B cell (primary cell): ENCODE results near the gene MYO1E. TPM values are rescaled to one million over a fixed set of nuclear protein-coding genes. Genes with fewer than 3 reads are reported as not detected.

ENCODE experiments used
- ATAC-seq: fragments of 200-7000 bp; cut with Tn5 transposase; one replicate; pipeline ENCODE4 v1.10.0; 2021; ENCODE audit warnings: low read depth, mild to moderate bottlenecking, moderate number of reproducible peaks, moderate library complexity
- CTCF ChIA-PET: fragments of 350-600 bp; sonication (Branson Sonifier 250); formaldehyde crosslinking; loops from one replicate; lab custom pipeline; 2021; ENCODE audit warnings: antibody characterized with exemption, inconsistent platforms; lab: Charles Lee
- POLR2A ChIA-PET: fragments of 350-600 bp; sonication (Branson Sonifier 250); formaldehyde crosslinking; loops from one replicate; lab custom pipeline; 2021; ENCODE audit warnings: antibody characterized with exemption; lab: Charles Lee
- DNase-seq: peaks from one replicate; pipeline ENCODE4 v3.0.0; 2013
- H2AFZ ChIP-seq: 2 replicates; pipeline ENCODE4 v1.6.1; 2012; ENCODE audit warnings: mild to moderate bottlenecking, low read depth, low read length; ENCODE audit not compliant: insufficient read depth, poor library complexity, severe bottlenecking
- H3K27ac ChIP-seq, 2 donors: 1 replicate in 1 of 2; 2 replicates in 1 of 2; pipeline ENCODE4 v1.5.1; 2012 to 2013; ENCODE audit warnings: low read length in 2 of 2, mild to moderate bottlenecking in 2 of 2, moderate library complexity in 1 of 2
- H3K27me3 ChIP-seq, 4 experiments: fragments of 200-600 bp in 1 of 4; sonication (generic) in 1 of 4; replicated peaks in 1 of 4; 1 replicate in 2 of 4; 2 replicates in 2 of 4; pipeline versions ENCODE4 v1.6.1 to v1.7.0; 2013 to 2016; ENCODE audit warnings: low read length in 3 of 4, mild to moderate bottlenecking in 2 of 4, mixed read lengths in 1 of 4, moderate library complexity in 1 of 4; ENCODE audit not compliant: insufficient read depth in 4 of 4, control insufficient read depth in 3 of 4; ENCODE audit errors: control extremely low read depth in 1 of 4
- H3K36me3 ChIP-seq, 2 experiments: replicated peaks in 1 of 2; 1 replicate in 1 of 2; 2 replicates in 1 of 2; pipeline versions ENCODE4 v1.6.1 to v1.7.1; 2013; ENCODE audit warnings: low read length in 1 of 2; ENCODE audit not compliant: insufficient read depth in 2 of 2, control insufficient read depth in 1 of 2; ENCODE audit errors: control extremely low read depth in 1 of 2, extremely low read depth in 1 of 2
- H3K4me1 ChIP-seq, 2 donors: fragments of 200-600 bp in 1 of 2; sonication (generic) in 1 of 2; 1 replicate in 1 of 2; 2 replicates in 1 of 2; pipeline versions ENCODE4 v1.5.1 to v1.6.1; 2013 to 2017; ENCODE audit warnings: low read length in 2 of 2; ENCODE audit not compliant: control insufficient read depth in 2 of 2, insufficient read depth in 2 of 2
- H3K4me2 ChIP-seq: replicated peaks from 2 replicates; pipeline ENCODE3; 2012; ENCODE audit warnings: mild to moderate bottlenecking, low read depth, low read length; ENCODE audit not compliant: poor library complexity, severe bottlenecking
- H3K4me3 ChIP-seq, 5 experiments: fragments of 200-600 bp in 1 of 5; sonication (generic) in 1 of 5; 1 replicate in 3 of 5; 2 replicates in 2 of 5; pipeline versions ENCODE4 v1.5.1 to v1.7.0; 2011 to 2016; ENCODE audit warnings: low read length in 4 of 5, mild to moderate bottlenecking in 4 of 5, low read depth in 2 of 5, control low read depth in 1 of 5, moderate library complexity in 1 of 5; ENCODE audit not compliant: insufficient read depth in 1 of 5; ENCODE audit errors: control extremely low read depth in 1 of 5, extremely low read depth in 1 of 5
- H3K79me2 ChIP-seq: fragments of 200-600 bp; sonication (generic); one replicate; pipeline ENCODE4 v1.6.0; 2016; ENCODE audit warnings: low read length; ENCODE audit not compliant: control insufficient read depth, insufficient read depth
- H3K9ac ChIP-seq: fragments of 200-600 bp; sonication (generic); 2 replicates; pipeline ENCODE4 v1.6.1; 2017; ENCODE audit warnings: mild to moderate bottlenecking, low read length, moderate library complexity
- H3K9me3 ChIP-seq, 3 donors: one replicate each; pipeline versions ENCODE4 v1.6.1 to v1.7.1; 2013; ENCODE audit warnings: low read length in 2 of 3; ENCODE audit not compliant: control insufficient read depth in 2 of 3, insufficient read depth in 1 of 3; ENCODE audit errors: control extremely low read depth in 1 of 3
- H4K20me1 ChIP-seq: 2 replicates; pipeline ENCODE4 v1.6.0; 2012; ENCODE audit warnings: mild to moderate bottlenecking, low read length; ENCODE audit not compliant: insufficient read depth, control insufficient read depth, poor library complexity, severe bottlenecking
- H3K27ac Mint-ChIP-seq: one replicate; pipeline ENCODE4 v1.8.0; 2021; ENCODE audit warnings: mixed read lengths
- H3K27me3 Mint-ChIP-seq: one replicate; pipeline ENCODE4 v1.8.0; 2021; ENCODE audit warnings: mixed read lengths
- H3K4me1 Mint-ChIP-seq: one replicate; pipeline ENCODE4 v1.8.0; 2021; ENCODE audit warnings: mixed read lengths
- H3K4me3 Mint-ChIP-seq: one replicate; pipeline ENCODE4 v1.8.0; 2021; ENCODE audit warnings: mixed read lengths
- H3K9me3 Mint-ChIP-seq: one replicate; pipeline ENCODE4 v1.8.0; 2022; ENCODE audit warnings: mixed read lengths; ENCODE audit not compliant: insufficient read depth
- CTCF ChIP-seq: fragments of 200-600 bp; IDR thresholded peaks from one replicate; pipeline ENCODE4 v1.8.0; 2022; ENCODE audit warnings: antibody characterized with exemption, mild to moderate bottlenecking
- EZH2 ChIP-seq: IDR thresholded peaks from 2 replicates; pipeline ENCODE4 v1.6.1; 2012; ENCODE audit warnings: borderline replicate concordance, low read depth, mild to moderate bottlenecking, moderate library complexity, low read length; ENCODE audit not compliant: insufficient read depth, poor library complexity, severe bottlenecking
- WGBS: methylation state at CpG from one replicate; pipeline ENCODE4 v1.1.5; 2013; ENCODE audit warnings: missing lambda C conversion rate; ENCODE audit not compliant: insufficient coverage; 5-methylcytosine and 5-hydroxymethylcytosine counted together
- intact Hi-C: fragments of 100-400 bp; cut with micrococcal nuclease; formaldehyde crosslinking; loops from one replicate; pipeline ENCODE4 v1.10.0; 2022
- polyA plus RNA-seq: library from polyadenylated mRNA; depleted of rRNA; stranded (reverse); fragments of >200 nt; gene quantifications from 2 replicates; pipeline ENCODE4 v1.2.3, GENCODE V29; 2012
- total RNA-seq, 2 donors: library from RNA; stranded (reverse); fragments of 120-200 nt in 1 of 2; gene quantifications; 1 replicate in 1 of 2; 2 replicates in 1 of 2; pipeline versions ENCODE4 v1.2.3 to v1.2.4, GENCODE V29; 2013 to 2022

Gene MYO1E
- total and polyA plus RNA-seq, 2 donors (not counting 1 experiment from before 2014, with no cell fraction given) = 11.9 to 100.0 TPM

GRCh38 chr15:59385171-59385570 lies 12.5 kb upstream of the MYO1E start:
- ChIA-PET POLR2A (no interaction called here), CTCF (interaction anchor here (1.3 to 1.4 kb wide), 2 partner anchors 22 to 138 kb away, joined by 3 to 4 read pairs; no protein-coding TSS in a partner anchor)

GRCh38 chr15:59384507-59384906 lies 11.8 kb upstream of the MYO1E start:
- H2AFZ ChIP-seq = no peak overlapping the region
- peaks cover 5% of the 10 kb centered on the region for H3K79me2 ChIP-seq
- no peak overlapping the region for H3K27ac ChIP-seq
- POLR2A ChIA-PET = no interaction called here
- H3K4me3 ChIP-seq = no peak overlapping the region
- no peaks in the 10 kb centered on the region for H3K4me1 Mint-ChIP-seq
- no peak overlapping the region for H3K9ac ChIP-seq
- H3K27ac Mint-ChIP-seq = no peak overlapping the region
- no peaks in the 10 kb centered on the region for H3K9me3 ChIP-seq
- H3K27me3 Mint-ChIP-seq = no peaks in the 10 kb centered on the region
- H3K4me3 Mint-ChIP-seq = no peak overlapping the region
- 100% methylated on average over 1 of the region's 3 CpGs for WGBS
- no peaks in the 10 kb centered on the region for H3K27me3 ChIP-seq
- no peak for DNase-seq
- H3K36me3 ChIP-seq = peaks cover 0 to 2% of the 10 kb centered on the region in 2 experiments
- H3K4me1 ChIP-seq = no peaks in the 10 kb centered on the region
- ATAC-seq = no peak
- H4K20me1 ChIP-seq = no peaks in the 10 kb centered on the region
- no peak overlapping the region for H3K4me2 ChIP-seq
- TF ChIP-seq EZH2 (no peak), CTCF (no peak)
- CTCF ChIA-PET = interaction anchor here (0.7 to 1.6 kb wide), 6 partner anchors 10 to 138 kb away, joined by 3 to 5 read pairs (median 4); no protein-coding TSS in a partner anchor
- H3K9me3 Mint-ChIP-seq = no peaks in the 10 kb centered on the region
- intact Hi-C loops = no loop called here

More at GRCh38 chr15:59385171-59385570, 12.5 kb upstream of the MYO1E start:
- H3K4me2 ChIP-seq = no peak overlapping the region
- H3K27me3 ChIP-seq = no peaks in the 10 kb centered on the region
- H4K20me1 ChIP-seq = no peaks in the 10 kb centered on the region
- intact Hi-C loops = no loop called here
- WGBS = 92% methylated on average over 4 of the region's 4 CpGs
- H3K79me2 ChIP-seq = peaks cover 5% of the 10 kb centered on the region
- no peaks in the 10 kb centered on the region for H3K9me3 ChIP-seq
- no peak overlapping the region for H2AFZ ChIP-seq
- no peaks in the 10 kb centered on the region for H3K4me1 Mint-ChIP-seq
- H3K27me3 Mint-ChIP-seq = no peaks in the 10 kb centered on the region
- no peak overlapping the region for H3K4me3 Mint-ChIP-seq
- no peak overlapping the region for H3K9ac ChIP-seq
- DNase-seq (no peak), ATAC-seq (no peak)
- H3K36me3 ChIP-seq = peaks cover 0 to 2% of the 10 kb centered on the region in 2 experiments
- TF ChIP-seq CTCF (no peak), EZH2 (no peak)
- no peaks in the 10 kb centered on the region for H3K4me1 ChIP-seq
- no peak overlapping the region for H3K27ac Mint-ChIP-seq
- no peaks in the 10 kb centered on the region for H3K9me3 Mint-ChIP-seq
- H3K27ac ChIP-seq = no peak overlapping the region
- H3K4me3 ChIP-seq = no peak overlapping the region
